H1 (cell line): ENCODE data around the gene ANKS1B. TPM values are rescaled to one million over a fixed set of nuclear protein-coding genes. Genes with fewer than 3 reads are reported as not detected.

Experiments used
- CTCF ChIA-PET: fragments of 300-600 bp; sonication (Branson Sonifier 250); formaldehyde crosslinking; loops from one replicate; lab custom pipeline; 2021; ENCODE audit not compliant: partially characterized antibody; lab: Charles Lee
- POLR2A ChIA-PET: fragments of 300-600 bp; sonication (Branson Sonifier 250); formaldehyde crosslinking; loops from one replicate; lab custom pipeline; 2021; ENCODE audit warnings: inconsistent platforms; ENCODE audit not compliant: partially characterized antibody; lab: Charles Lee
- DNase-seq, 2 experiments: peaks; one replicate each; pipeline versions ENCODE4 v3.0.0 to v3.0.0-alpha.2; 2010 to 2022; ENCODE audit warnings: low spot score in 2 of 2, low read depth in 1 of 2, mixed read lengths in 1 of 2
- FAIRE-seq: peaks from 2 replicates; lab custom pipeline; 2011; peaks lifted over from hg19 to GRCh38; lab: Jason Lieb, UNC
- H2AFZ ChIP-seq: 2 replicates; pipeline ENCODE4 v1.8.1; 2012; ENCODE audit warnings: low read length, inconsistent platforms
- H2AK5ac ChIP-seq: 2 replicates; pipeline ENCODE4 v1.6.1; 2013; ENCODE audit warnings: low read depth, low read length
- H2BK120ac ChIP-seq: replicated peaks from 2 replicates; pipeline ENCODE3; 2013; ENCODE audit warnings: low read depth, low read length, inconsistent platforms
- H2BK12ac ChIP-seq: 2 replicates; pipeline ENCODE4 v1.6.1; 2013; ENCODE audit warnings: low read depth, low read length
- H2BK15ac ChIP-seq: 2 replicates; pipeline ENCODE4 v1.6.1; 2013; ENCODE audit warnings: low read length
- H2BK20ac ChIP-seq: 2 replicates; pipeline ENCODE4 v1.6.1; 2013; ENCODE audit warnings: low read length
- H2BK5ac ChIP-seq: 2 replicates; pipeline ENCODE4 v1.6.1; 2013; ENCODE audit warnings: low read depth, low read length
- H3K14ac ChIP-seq: 2 replicates; pipeline ENCODE4 v1.6.1; 2013; ENCODE audit warnings: inconsistent platforms; ENCODE audit not compliant: insufficient read length
- H3K18ac ChIP-seq: 2 replicates; pipeline ENCODE4 v1.6.1; 2013; ENCODE audit warnings: low read length; ENCODE audit errors: extremely low read depth
- H3K23ac ChIP-seq: 2 replicates; pipeline ENCODE4 v1.6.1; 2013; ENCODE audit warnings: inconsistent platforms; ENCODE audit not compliant: insufficient read length
- H3K23me2 ChIP-seq: 2 replicates; pipeline ENCODE4 v1.6.1; 2013; ENCODE audit warnings: low read depth, low read length
- H3K27ac ChIP-seq: 2 replicates; pipeline ENCODE4 v1.6.1; 2011; ENCODE audit warnings: low read depth, low read length, inconsistent platforms
- H3K27me3 ChIP-seq, 4 experiments: replicated peaks in 1 of 4; 1 replicate in 1 of 4; 2 replicates in 3 of 4; pipeline versions ENCODE4 v1.6.1 to v1.8.1; 2011 to 2013; ENCODE audit warnings: low read length in 3 of 4, mild to moderate bottlenecking in 3 of 4, inconsistent platforms in 2 of 4, mixed read lengths in 2 of 4, moderate library complexity in 1 of 4; ENCODE audit not compliant: control insufficient read depth in 3 of 4, insufficient read depth in 3 of 4; ENCODE audit errors: extremely low read depth in 1 of 4
- H3K36me3 ChIP-seq, 4 experiments: 2 replicates each; pipeline versions ENCODE4 v1.6.1 to v1.8.1; 2011 to 2013; ENCODE audit warnings: mild to moderate bottlenecking in 4 of 4, low read length in 3 of 4, moderate library complexity in 2 of 4, control low read depth in 1 of 4, inconsistent platforms in 1 of 4; ENCODE audit not compliant: insufficient read depth in 4 of 4, control insufficient read depth in 2 of 4
- H3K4ac ChIP-seq: replicated peaks from 2 replicates; pipeline ENCODE3; 2013; ENCODE audit warnings: low read length, low read depth, mixed read lengths, inconsistent platforms; ENCODE audit not compliant: insufficient read length
- H3K4me1 ChIP-seq, 4 experiments: replicated peaks in 1 of 4; 1 replicate in 1 of 4; 2 replicates in 3 of 4; pipeline versions ENCODE4 v1.6.1 to v1.8.1; 2011 to 2013; ENCODE audit warnings: low read length in 3 of 4, inconsistent platforms in 2 of 4, mixed read lengths in 1 of 4; ENCODE audit not compliant: insufficient read depth in 4 of 4, control insufficient read depth in 3 of 4
- H3K4me2 ChIP-seq, 2 experiments: 2 replicates each; pipeline versions ENCODE4 v1.6.1 to v1.8.1; 2011 to 2013; ENCODE audit warnings: low read depth in 2 of 2, low read length in 2 of 2, control low read depth in 1 of 2, inconsistent platforms in 1 of 2, mild to moderate bottlenecking in 1 of 2; ENCODE audit not compliant: insufficient read depth in 1 of 2
- H3K4me3 ChIP-seq, 4 experiments: fragments of 200-600, 300-600 bp in 1 of 4; sonication (generic), shearing (Covaris generic), sonication (Bioruptor Twin) in 1 of 4; 2 replicates each; pipeline versions ENCODE4 v1.5.1 to v1.8.1; 2011 to 2016; ENCODE audit warnings: low read length in 4 of 4, low read depth in 3 of 4, control low read depth in 2 of 4, inconsistent platforms in 2 of 4, mild to moderate bottlenecking in 2 of 4, mixed read lengths in 1 of 4, moderate library complexity in 1 of 4; ENCODE audit not compliant: insufficient read depth in 2 of 4; ENCODE audit errors: extremely low read depth in 1 of 4
- H3K56ac ChIP-seq: replicated peaks from 2 replicates; pipeline ENCODE3; 2013; ENCODE audit warnings: low read depth, mild to moderate bottlenecking, mixed read lengths, low read length, inconsistent platforms; ENCODE audit not compliant: insufficient read length
- H3K79me1 ChIP-seq: 2 replicates; pipeline ENCODE4 v1.6.1; 2013; ENCODE audit warnings: low read depth, low read length, control low read depth
- H3K79me2 ChIP-seq, 2 experiments: 2 replicates each; pipeline versions ENCODE4 v1.6.1 to v1.8.1; 2012 to 2013; ENCODE audit warnings: low read length in 2 of 2, mild to moderate bottlenecking in 2 of 2, inconsistent platforms in 1 of 2; ENCODE audit not compliant: insufficient read depth in 2 of 2, control insufficient read depth in 1 of 2
- H3K9ac ChIP-seq, 4 experiments: replicated peaks in 1 of 4; 1 replicate in 1 of 4; 2 replicates in 3 of 4; pipeline versions ENCODE4 v1.6.1 to v1.8.1; 2011 to 2013; ENCODE audit warnings: low read depth in 3 of 4, low read length in 3 of 4, control low read depth in 2 of 4, mild to moderate bottlenecking in 2 of 4, moderate library complexity in 2 of 4, inconsistent platforms in 1 of 4; ENCODE audit errors: extremely low read depth in 1 of 4
- H3K9me3 ChIP-seq, 2 experiments: 2 replicates each; pipeline versions ENCODE4 v1.6.1 to v1.8.1; 2012 to 2013; ENCODE audit warnings: mild to moderate bottlenecking in 2 of 2, moderate library complexity in 2 of 2, control low read depth in 1 of 2, inconsistent platforms in 1 of 2, low read depth in 1 of 2, low read length in 1 of 2, mixed read lengths in 1 of 2; ENCODE audit not compliant: insufficient read depth in 2 of 2
- H4K20me1 ChIP-seq, 2 experiments: replicated peaks in 1 of 2; 2 replicates each; pipeline versions ENCODE3 to v1.8.1; 2011 to 2013; ENCODE audit warnings: inconsistent platforms in 2 of 2, low read length in 2 of 2, mild to moderate bottlenecking in 1 of 2; ENCODE audit not compliant: insufficient read depth in 2 of 2, control insufficient read depth in 1 of 2
- H4K5ac ChIP-seq: 2 replicates; pipeline ENCODE4 v1.6.1; 2013; ENCODE audit warnings: low read length, low read depth, mixed read lengths, inconsistent platforms; ENCODE audit not compliant: insufficient read length
- H4K8ac ChIP-seq: 2 replicates; pipeline ENCODE4 v1.8.0; 2013; ENCODE audit warnings: mild to moderate bottlenecking, moderate library complexity, low read length, inconsistent platforms; ENCODE audit not compliant: insufficient read depth; ENCODE audit errors: extremely low read depth
- H4K91ac ChIP-seq: replicated peaks from 2 replicates; pipeline ENCODE3; 2013; ENCODE audit warnings: low read length, mixed read lengths, inconsistent platforms; ENCODE audit not compliant: insufficient read length
- CTBP2 ChIP-seq: IDR thresholded peaks from 2 replicates; pipeline ENCODE4 v1.7.0; 2011; ENCODE audit warnings: borderline replicate concordance, mild to moderate bottlenecking, moderate library complexity, mixed read lengths, low read length; ENCODE audit not compliant: insufficient read depth, insufficient read length
- SAP30 ChIP-seq: fragments of 300-600 bp; sonication (generic); IDR thresholded peaks from 2 replicates; pipeline ENCODE4 v1.7.1; 2012; ENCODE audit warnings: low read length, moderate library complexity, mild to moderate bottlenecking, inconsistent platforms; ENCODE audit not compliant: insufficient read depth, insufficient replicate concordance
- SIN3A ChIP-seq, 2 experiments: IDR thresholded peaks in 1 of 2; conservative IDR thresholded peaks in 1 of 2; 2 replicates each; pipeline ENCODE4 v1.6.1; 2011 to 2012; ENCODE audit warnings: low read length in 2 of 2, improper control_type of control experiment in 1 of 2, low read depth in 1 of 2, mild to moderate bottlenecking in 1 of 2
- WGBS, 2 experiments: shearing (Covaris generic) in 1 of 2; methylation state at CpG; one replicate each; pipeline versions ENCODE4 v1.1.6 to v1.1.7; 2013 to 2015; ENCODE audit warnings: low lambda C conversion rate in 2 of 2, mixed read lengths in 2 of 2, inconsistent platforms in 1 of 2, low coverage in 1 of 2, missing lambda C conversion rate in 1 of 2; ENCODE audit not compliant: insufficient replicate concordance in 2 of 2, insufficient coverage in 1 of 2, insufficient read length in 1 of 2; ENCODE audit errors: extremely low coverage in 1 of 2, missing lambda C conversion rate in 1 of 2; 5-methylcytosine and 5-hydroxymethylcytosine counted together
- polyA plus RNA-seq, 7 experiments: library from polyadenylated mRNA; depleted of rRNA in 3 of 7; stranded (reverse) in 5 of 7; unstranded in 2 of 7; fragments of >200 nt in 5 of 7; fragments of 200-250 nt in 2 of 7; gene quantifications; 1 replicate in 5 of 7; 2 replicates in 1 of 7; 4 replicates in 1 of 7; pipeline versions ENCODE4 v1.2.1 to v1.2.3, GENCODE V29; 2011 to 2013; ENCODE audit warnings: missing spikeins in 2 of 7, mixed read lengths in 2 of 7
- total RNA-seq: library from RNA; stranded (reverse); fragmentation: NEBNext Ultra II Directional; extraction: Animal tissue kit (Norgen Biotek cat#: 25700); gene quantifications from 2 replicates; pipeline ENCODE4 v1.2.1, GENCODE V29; 2021

ANKS1B gene
- total and polyA plus RNA-seq, 2 of the 8 experiments (the other 6 are each of a cell fraction or from before 2014, with no cell fraction given), result 2.7 to 6.1 TPM

DNA sequence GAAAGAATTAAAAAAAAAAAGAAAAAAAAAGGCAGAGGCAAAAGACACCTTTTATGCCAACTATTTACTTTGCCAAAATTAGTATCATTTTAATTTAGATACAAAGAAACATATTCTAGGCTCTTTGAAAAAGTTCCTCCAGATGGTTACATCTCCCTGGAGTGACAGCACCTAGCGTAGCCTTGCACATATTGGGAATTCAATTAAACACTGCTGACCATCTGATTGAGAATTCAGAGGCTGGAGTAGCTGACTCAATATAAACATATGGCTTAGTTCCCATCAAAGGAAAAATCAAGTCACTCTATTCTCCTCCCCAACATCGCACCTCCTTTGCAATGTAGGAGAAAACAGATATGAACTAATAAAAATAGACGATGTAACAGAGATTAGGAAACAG, 36.4 kb downstream of the ANKS1B start:
- H4K8ac ChIP-seq, result no peak overlapping the region
- H3K79me1 ChIP-seq, result no peaks in the 10 kb centered on the region
- H4K91ac ChIP-seq, result no peak overlapping the region
- no peak overlapping the region for H3K4ac ChIP-seq
- no peak overlapping the region for H3K9ac ChIP-seq
- no peak overlapping the region for H3K23ac ChIP-seq
- no peak overlapping the region for H2BK5ac ChIP-seq
- H3K18ac ChIP-seq, result no peak overlapping the region
- CTCF ChIA-PET, result interaction anchor here (0.6 kb wide), 1 partner anchor 328 kb away, joined by 3 read pairs; no protein-coding TSS in a partner anchor
- H3K4me2 ChIP-seq, result no peak overlapping the region
- no peaks in the 10 kb centered on the region for H3K23me2 ChIP-seq
- H2BK20ac ChIP-seq, result no peak overlapping the region
- no peaks in the 10 kb centered on the region for H3K79me2 ChIP-seq
- no peaks in the 10 kb centered on the region for H3K4me1 ChIP-seq
- H2BK12ac ChIP-seq, result no peak overlapping the region
- no peak overlapping the region for H3K27ac ChIP-seq
- no peaks in the 10 kb centered on the region for H3K9me3 ChIP-seq
- H2AFZ ChIP-seq, result no peak overlapping the region
- no peaks in the 10 kb centered on the region for H4K20me1 ChIP-seq
- H2AK5ac ChIP-seq, result no peak overlapping the region
- POLR2A ChIA-PET, result interaction anchor here (0.6 kb wide), 1 partner anchor 252 kb away, joined by 3 read pairs; no protein-coding TSS in a partner anchor
- DNase-seq, result no peak
- no peak overlapping the region for H3K14ac ChIP-seq
- FAIRE-seq, result no peak
- WGBS, 2 experiments, result 91% methylated on average over 3 of the region's 3 CpGs; no CpG with 5 or more reads in 1 of the 2 experiments
- H4K5ac ChIP-seq, result no peak overlapping the region
- H2BK120ac ChIP-seq, result no peak overlapping the region
- no peaks in the 10 kb centered on the region for H3K36me3 ChIP-seq
- H3K56ac ChIP-seq, result no peak overlapping the region
- H3K4me3 ChIP-seq, result no peak overlapping the region
- no peak overlapping the region for H2BK15ac ChIP-seq
- no peaks in the 10 kb centered on the region for H3K27me3 ChIP-seq
- no peak for TF ChIP-seq SIN3A (conservative IDR thresholded peaks at IDR 0.05 in 1 of 2, IDR thresholded peaks at IDR 0.05 in 1 of 2; ENCODE audit: low read depth in 1 of 2, low read length in 2 of 2)
- no peak for TF ChIP-seq SAP30
- no peak for TF ChIP-seq CTBP2
